Endothelial cell of umbilical vein (primary cell): ENCODE data around the gene MAJIN. TPM values are rescaled to one million over a fixed set of nuclear protein-coding genes. Genes with fewer than 3 reads are reported as not detected.

Experiments
- BruUV-seq: library from RNA; stranded (reverse); fragments of 400-500 nt; replicated peaks from 2 replicates; lab custom pipeline; 2021; lab: Mats Ljungman, UMichigan
- CTCF ChIA-PET: fragments of 300-600, 350-600 bp; sonication (Branson Sonifier 250); formaldehyde crosslinking; loops from one replicate; lab custom pipeline; 2021; ENCODE audit warnings: antibody characterized with exemption, inconsistent platforms; lab: Charles Lee
- POLR2A ChIA-PET: fragments of 300-600, 350-600 bp; sonication (Branson Sonifier 250); formaldehyde crosslinking; loops from one replicate; lab custom pipeline; 2021; ENCODE audit warnings: antibody characterized with exemption, inconsistent platforms; lab: Charles Lee
- DNase-seq: peaks from one replicate; pipeline ENCODE4 v3.0.0-alpha.2; 2011; ENCODE audit warnings: low read depth, low spot score
- FAIRE-seq: peaks from 2 replicates; lab custom pipeline; 2011; peaks lifted over from hg19 to GRCh38; lab: Jason Lieb, UNC
- H2AFZ ChIP-seq: 2 replicates; pipeline ENCODE4 v1.6.0; 2012; ENCODE audit warnings: low read depth, low read length, control low read depth, inconsistent platforms
- H3K27ac ChIP-seq: 2 replicates; pipeline ENCODE4 v1.5.1; 2011; ENCODE audit warnings: low read depth, mild to moderate bottlenecking, control low read depth, low read length, moderate library complexity; ENCODE audit not compliant: insufficient read depth
- H3K27me3 ChIP-seq, 2 experiments: 2 replicates each; pipeline versions ENCODE4 v1.6.0 to v1.6.1; 2011; ENCODE audit warnings: low read length in 2 of 2, mixed read lengths in 1 of 2; ENCODE audit not compliant: control insufficient read depth in 2 of 2, insufficient read depth in 2 of 2
- H3K36me3 ChIP-seq, 2 experiments: 2 replicates in 1 of 2; 3 replicates in 1 of 2; pipeline ENCODE4 v1.5.1; 2011; ENCODE audit warnings: low read length in 2 of 2, mild to moderate bottlenecking in 1 of 2, moderate library complexity in 1 of 2; ENCODE audit not compliant: control insufficient read depth in 2 of 2, insufficient read depth in 2 of 2; ENCODE audit errors: extremely low read depth in 1 of 2
- H3K4me1 ChIP-seq: 3 replicates; pipeline ENCODE4 v1.5.1; 2011; ENCODE audit warnings: mild to moderate bottlenecking, low read length; ENCODE audit not compliant: control insufficient read depth, insufficient read depth; ENCODE audit errors: extremely low read depth
- H3K4me2 ChIP-seq: 2 replicates; pipeline ENCODE4 v1.6.1; 2011; ENCODE audit warnings: low read length, control low read depth, mixed read lengths; ENCODE audit not compliant: insufficient read depth
- H3K4me3 ChIP-seq, 3 experiments: fragments of 200-600 bp in 1 of 3; sonication (generic), shearing (Covaris generic) in 1 of 3; replicated peaks in 1 of 3; 2 replicates each; pipeline ENCODE4 v1.5.1; 2011 to 2016; ENCODE audit warnings: control low read depth in 3 of 3, low read length in 3 of 3, mild to moderate bottlenecking in 2 of 3, inconsistent platforms in 1 of 3, low read depth in 1 of 3, moderate library complexity in 1 of 3; ENCODE audit not compliant: insufficient read depth in 1 of 3
- H3K79me2 ChIP-seq: 2 replicates; pipeline ENCODE4 v1.6.0; 2012; ENCODE audit warnings: low read length, inconsistent platforms; ENCODE audit not compliant: control insufficient read depth, insufficient read depth
- H3K9ac ChIP-seq: replicated peaks from 2 replicates; pipeline ENCODE3; 2011; ENCODE audit warnings: low read length, control low read depth; ENCODE audit not compliant: insufficient read depth; ENCODE audit errors: extremely low read depth
- H3K9me1 ChIP-seq: replicated peaks from 3 replicates; pipeline ENCODE4 v1.6.0; 2011; ENCODE audit warnings: mild to moderate bottlenecking, low read length; ENCODE audit not compliant: control insufficient read depth, insufficient read depth; ENCODE audit errors: extremely low read depth
- H3K9me3 ChIP-seq: replicated peaks from 2 replicates; pipeline ENCODE4 v1.5.1; 2012; ENCODE audit warnings: low read length, inconsistent platforms; ENCODE audit not compliant: control insufficient read depth, insufficient read depth
- H4K20me1 ChIP-seq: replicated peaks from 2 replicates; pipeline ENCODE3; 2011; ENCODE audit warnings: mild to moderate bottlenecking, low read length; ENCODE audit not compliant: control insufficient read depth, insufficient read depth; ENCODE audit errors: extremely low read depth
- EZH2 ChIP-seq: IDR thresholded peaks from 2 replicates; pipeline ENCODE4 v1.6.1; 2012; ENCODE audit warnings: borderline replicate concordance, low read depth, mild to moderate bottlenecking, moderate library complexity, low read length, inconsistent platforms; ENCODE audit not compliant: severe bottlenecking
- FOS ChIP-seq: IDR thresholded peaks from 2 replicates; pipeline ENCODE4 v1.6.1; 2011; ENCODE audit warnings: mild to moderate bottlenecking, low read length, moderate library complexity, borderline replicate concordance; ENCODE audit not compliant: insufficient read depth
- GATA2 ChIP-seq: IDR thresholded peaks from 2 replicates; pipeline ENCODE4 v1.7.0; 2011; ENCODE audit warnings: low read depth, mild to moderate bottlenecking, moderate library complexity, mixed read lengths, low read length; ENCODE audit not compliant: insufficient read length, insufficient read depth
- JUN ChIP-seq: IDR thresholded peaks from 2 replicates; pipeline ENCODE4 v1.6.1; 2011; ENCODE audit warnings: borderline replicate concordance, low read depth; ENCODE audit not compliant: insufficient read length, insufficient read depth
- MYC ChIP-seq: IDR thresholded peaks from one replicate; pipeline ENCODE4 v1.6.1; 2011; ENCODE audit warnings: mild to moderate bottlenecking, low read depth, low read length
- POLR2A ChIP-seq: IDR thresholded peaks from 2 replicates; pipeline ENCODE4 v1.6.1; 2012; ENCODE audit warnings: low read depth, mild to moderate bottlenecking, control low read depth, low read length
- POLR2AphosphoS5 ChIP-seq: IDR thresholded peaks from 2 replicates; pipeline ENCODE4 v1.6.1; 2012; ENCODE audit warnings: low read depth, mild to moderate bottlenecking, control low read depth, low read length, moderate library complexity; ENCODE audit not compliant: insufficient read depth
- dilution Hi-C: fragments of 300-500 bp; cut with MboI; formaldehyde crosslinking; loops from one replicate; pipeline ENCODE4 v1.15.0; 2019; ENCODE audit warnings: low sequenced_read_pairs; ENCODE audit not compliant: extremely low pct_ligation_motif_present
- intact Hi-C: fragments of 100-400 bp; cut with micrococcal nuclease; formaldehyde crosslinking; loops from one replicate; pipeline ENCODE4 v1.10.0; 2022
- polyA plus RNA-seq, 4 experiments: library from polyadenylated mRNA; depleted of rRNA in 3 of 4; stranded (reverse) in 3 of 4; unstranded in 1 of 4; fragments of >200 nt; gene quantifications; 2 replicates each; pipeline versions ENCODE4 v1.2.1 to v1.2.3, GENCODE V29; 2011 to 2012; ENCODE audit warnings: missing spikeins in 1 of 4
- total RNA-seq: library from RNA; stranded (reverse); gene quantifications from 2 replicates; pipeline ENCODE4 v1.2.3, GENCODE V29; 2021
- TF ChIP-seq, protein P1 (sequence below), 2 donors: IDR thresholded peaks; 1 replicate in 1 of 2; 2 replicates in 1 of 2; pipeline ENCODE4 v1.5.1; 2011; ENCODE audit warnings: low read length in 2 of 2, mild to moderate bottlenecking in 2 of 2, moderate library complexity in 2 of 2, control low read depth in 1 of 2, inconsistent platforms in 1 of 2, low read depth in 1 of 2; ENCODE audit not compliant: insufficient read depth in 1 of 2; ENCODE audit errors: extremely low read depth in 1 of 2
- TF ChIP-seq, protein P2 (sequence below): IDR thresholded peaks from 2 replicates; pipeline ENCODE4 v1.6.1; 2011; ENCODE audit not compliant: insufficient read depth, insufficient read length

The MAJIN gene
- total and polyA plus RNA-seq, 2 donors (not counting 3 experiments of a cell fraction or from before 2014, with no cell fraction given), result 0.07 TPM; not detected in 1

- Histone ChIP-seq H3K27ac (no peak overlapping the region), H3K4me3 (no peak overlapping the region), H3K4me2 (no peak overlapping the region), H3K9me1 (no peaks in the 10 kb centered on the region), H3K9ac (no peak overlapping the region), H2AFZ (peak overlapping the region; percentile 66), H3K79me2 (no peaks in the 10 kb centered on the region), H3K9me3 (no peaks in the 10 kb centered on the region), H3K4me1 (no peaks in the 10 kb centered on the region), H3K36me3 (no peaks in the 10 kb centered on the region), H4K20me1 (no peaks in the 10 kb centered on the region), H3K27me3 (no peaks in the 10 kb centered on the region)
- dilution Hi-C loops, result no loop called here
- POLR2A ChIA-PET, result interaction anchor here (0.8 kb wide), 1 partner anchor 18 kb away, joined by 3 read pairs; the partner anchor contains the start of gene ARL2
- TF ChIP-seq FOS, result no peak
- no peak for TF ChIP-seq POLR2A
- CTCF ChIA-PET, result interaction anchor here (0.7 to 4.2 kb wide), 29 partner anchors 8 to 212 kb away, joined by 3 to 40 read pairs (median 5); partner anchors contain the start of genes ARL2, ATG2A, CDC42BPG and GPHA2
- no peak for DNase-seq
- FAIRE-seq, result peak; percentile 52
- intact Hi-C loops, result loop anchor here (2.0 kb wide), 2 partner anchors 72 to 80 kb away; partner anchors contain the start of genes ATG2A and PPP2R5B
- BruUV-seq, result no TSS peak
Measured at GRCh38 chr11:64996327-64996709, 24.4 kb upstream of the MAJIN start.

DNA sequence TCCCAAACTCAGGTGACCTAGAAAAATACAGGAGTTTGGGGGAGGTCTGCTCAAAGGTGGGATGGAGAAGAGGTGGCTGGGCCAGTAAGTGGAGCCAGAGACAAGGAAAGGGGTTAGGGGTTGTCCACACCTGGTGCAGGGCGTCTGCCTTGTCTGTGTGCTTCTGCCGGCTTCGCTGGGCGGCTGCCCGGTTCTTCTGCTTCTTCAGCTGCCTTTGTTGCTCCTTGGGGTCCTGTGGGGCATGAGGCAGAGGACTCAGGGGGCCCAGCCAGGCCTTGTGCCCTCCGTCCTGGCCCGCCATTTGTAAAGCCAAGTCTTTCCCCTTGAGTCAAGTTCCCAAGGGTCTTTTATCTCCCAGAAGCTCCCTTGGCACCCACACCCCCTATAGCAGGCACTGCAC, 22.4 kb upstream of the MAJIN start:
- intact Hi-C loops, result no loop called here
- no TSS peak for BruUV-seq
- H3K4me1 ChIP-seq, result peaks cover 14% of the 10 kb centered on the region
- DNase-seq, result no peak
- no peak overlapping the region for H3K27ac ChIP-seq
- H3K79me2 ChIP-seq, result no peaks in the 10 kb centered on the region
- H4K20me1 ChIP-seq, result no peaks in the 10 kb centered on the region
- no peak for FAIRE-seq
- no peaks in the 10 kb centered on the region for H3K9me1 ChIP-seq
- TF ChIP-seq, protein P1, sequence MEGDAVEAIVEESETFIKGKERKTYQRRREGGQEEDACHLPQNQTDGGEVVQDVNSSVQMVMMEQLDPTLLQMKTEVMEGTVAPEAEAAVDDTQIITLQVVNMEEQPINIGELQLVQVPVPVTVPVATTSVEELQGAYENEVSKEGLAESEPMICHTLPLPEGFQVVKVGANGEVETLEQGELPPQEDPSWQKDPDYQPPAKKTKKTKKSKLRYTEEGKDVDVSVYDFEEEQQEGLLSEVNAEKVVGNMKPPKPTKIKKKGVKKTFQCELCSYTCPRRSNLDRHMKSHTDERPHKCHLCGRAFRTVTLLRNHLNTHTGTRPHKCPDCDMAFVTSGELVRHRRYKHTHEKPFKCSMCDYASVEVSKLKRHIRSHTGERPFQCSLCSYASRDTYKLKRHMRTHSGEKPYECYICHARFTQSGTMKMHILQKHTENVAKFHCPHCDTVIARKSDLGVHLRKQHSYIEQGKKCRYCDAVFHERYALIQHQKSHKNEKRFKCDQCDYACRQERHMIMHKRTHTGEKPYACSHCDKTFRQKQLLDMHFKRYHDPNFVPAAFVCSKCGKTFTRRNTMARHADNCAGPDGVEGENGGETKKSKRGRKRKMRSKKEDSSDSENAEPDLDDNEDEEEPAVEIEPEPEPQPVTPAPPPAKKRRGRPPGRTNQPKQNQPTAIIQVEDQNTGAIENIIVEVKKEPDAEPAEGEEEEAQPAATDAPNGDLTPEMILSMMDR (IDR thresholded peaks at IDR 0.05; ENCODE audit: extremely low read depth in 1 of 2, insufficient read depth in 1 of 2, low read depth in 1 of 2, low read length in 2 of 2), result no peak
- no peak for TF ChIP-seq MYC
- TF ChIP-seq, protein P2, sequence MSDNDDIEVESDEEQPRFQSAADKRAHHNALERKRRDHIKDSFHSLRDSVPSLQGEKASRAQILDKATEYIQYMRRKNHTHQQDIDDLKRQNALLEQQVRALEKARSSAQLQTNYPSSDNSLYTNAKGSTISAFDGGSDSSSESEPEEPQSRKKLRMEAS, result no peak
- no peak for TF ChIP-seq POLR2A
- TF ChIP-seq EZH2, result no peak
- TF ChIP-seq POLR2AphosphoS5, result no peak
- no peak for TF ChIP-seq FOS
- TF ChIP-seq GATA2, result no peak
- no peak for TF ChIP-seq JUN
- H3K4me2 ChIP-seq, result no peak overlapping the region
- H3K36me3 ChIP-seq, result no peaks in the 10 kb centered on the region
- H3K4me3 ChIP-seq, result no peak overlapping the region
- no peaks in the 10 kb centered on the region for H3K27me3 ChIP-seq
- no peak overlapping the region for H2AFZ ChIP-seq
- POLR2A ChIA-PET, result no interaction called here
- CTCF ChIA-PET, result no interaction called here
- no peaks in the 10 kb centered on the region for H3K9me3 ChIP-seq
- no peak overlapping the region for H3K9ac ChIP-seq
- dilution Hi-C loops, result no loop called here
